Cardiac fibroblast (primary cell): ENCODE results near the gene WLS.

Experiments
- DNase-seq, 2 donors: peaks; one replicate each; pipeline versions ENCODE4 v3.0.0 to v3.0.0-alpha.2; 2010; ENCODE audit warnings: low read depth in 2 of 2
- H3K4me3 ChIP-seq, 2 donors: replicated peaks in 1 of 2; 1 replicate in 1 of 2; 2 replicates in 1 of 2; pipeline ENCODE4 v1.5.1; 2011; ENCODE audit warnings: low read depth in 2 of 2, low read length in 2 of 2, mild to moderate bottlenecking in 2 of 2, moderate library complexity in 1 of 2
- TF ChIP-seq, protein P1 (sequence below): IDR thresholded peaks from one replicate; pipeline ENCODE4 v1.5.1; 2011; ENCODE audit warnings: low read depth, mild to moderate bottlenecking, low read length, inconsistent platforms

WLS gene

DNA sequence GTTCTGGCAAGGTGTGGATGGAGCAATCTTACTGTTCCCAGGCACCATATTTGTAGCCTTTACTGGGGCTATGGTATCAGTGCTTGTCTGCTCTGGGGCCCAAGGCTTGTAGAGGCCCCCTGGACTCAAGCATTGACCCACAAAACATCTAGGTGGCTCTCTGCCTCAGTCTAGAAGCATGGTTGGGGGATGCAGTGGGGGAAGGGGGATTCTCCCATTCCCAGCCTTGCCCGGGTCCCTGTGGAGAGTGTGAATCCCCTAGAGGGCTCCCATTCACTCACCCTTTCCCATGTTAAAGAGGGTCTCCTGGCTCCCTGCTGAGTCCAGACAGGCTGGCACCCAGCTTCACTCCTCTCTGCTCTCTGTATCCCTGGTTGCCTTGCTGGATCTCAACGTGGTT is 153.7 kb downstream of the WLS start:
- TF ChIP-seq, protein P1, sequence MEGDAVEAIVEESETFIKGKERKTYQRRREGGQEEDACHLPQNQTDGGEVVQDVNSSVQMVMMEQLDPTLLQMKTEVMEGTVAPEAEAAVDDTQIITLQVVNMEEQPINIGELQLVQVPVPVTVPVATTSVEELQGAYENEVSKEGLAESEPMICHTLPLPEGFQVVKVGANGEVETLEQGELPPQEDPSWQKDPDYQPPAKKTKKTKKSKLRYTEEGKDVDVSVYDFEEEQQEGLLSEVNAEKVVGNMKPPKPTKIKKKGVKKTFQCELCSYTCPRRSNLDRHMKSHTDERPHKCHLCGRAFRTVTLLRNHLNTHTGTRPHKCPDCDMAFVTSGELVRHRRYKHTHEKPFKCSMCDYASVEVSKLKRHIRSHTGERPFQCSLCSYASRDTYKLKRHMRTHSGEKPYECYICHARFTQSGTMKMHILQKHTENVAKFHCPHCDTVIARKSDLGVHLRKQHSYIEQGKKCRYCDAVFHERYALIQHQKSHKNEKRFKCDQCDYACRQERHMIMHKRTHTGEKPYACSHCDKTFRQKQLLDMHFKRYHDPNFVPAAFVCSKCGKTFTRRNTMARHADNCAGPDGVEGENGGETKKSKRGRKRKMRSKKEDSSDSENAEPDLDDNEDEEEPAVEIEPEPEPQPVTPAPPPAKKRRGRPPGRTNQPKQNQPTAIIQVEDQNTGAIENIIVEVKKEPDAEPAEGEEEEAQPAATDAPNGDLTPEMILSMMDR: no peak
- no peak overlapping the region for H3K4me3 ChIP-seq
- DNase-seq: no peak
